B cell (primary cell): Measurements from ENCODE around the gene RRAS. TPM values are rescaled to one million over a fixed set of nuclear protein-coding genes. Genes with fewer than 3 reads are reported as not detected.

Source experiments
- ATAC-seq: fragments of 200-7000 bp; cut with Tn5 transposase; one replicate; pipeline ENCODE4 v1.10.0; 2021; ENCODE audit warnings: low read depth, mild to moderate bottlenecking, moderate number of reproducible peaks, moderate library complexity
- CTCF ChIA-PET: fragments of 350-600 bp; sonication (Branson Sonifier 250); formaldehyde crosslinking; loops from one replicate; lab custom pipeline; 2021; ENCODE audit warnings: antibody characterized with exemption, inconsistent platforms; lab: Charles Lee
- POLR2A ChIA-PET: fragments of 350-600 bp; sonication (Branson Sonifier 250); formaldehyde crosslinking; loops from one replicate; lab custom pipeline; 2021; ENCODE audit warnings: antibody characterized with exemption; lab: Charles Lee
- DNase-seq: peaks from one replicate; pipeline ENCODE4 v3.0.0; 2013
- H2AFZ ChIP-seq: 2 replicates; pipeline ENCODE4 v1.6.1; 2012; ENCODE audit warnings: mild to moderate bottlenecking, low read depth, low read length; ENCODE audit not compliant: insufficient read depth, poor library complexity, severe bottlenecking
- H3K27ac ChIP-seq, 2 donors: 1 replicate in 1 of 2; 2 replicates in 1 of 2; pipeline ENCODE4 v1.5.1; 2012 to 2013; ENCODE audit warnings: low read length in 2 of 2, mild to moderate bottlenecking in 2 of 2, moderate library complexity in 1 of 2
- H3K27me3 ChIP-seq, 4 experiments: fragments of 200-600 bp in 1 of 4; sonication (generic) in 1 of 4; replicated peaks in 1 of 4; 1 replicate in 2 of 4; 2 replicates in 2 of 4; pipeline versions ENCODE4 v1.6.1 to v1.7.0; 2013 to 2016; ENCODE audit warnings: low read length in 3 of 4, mild to moderate bottlenecking in 2 of 4, mixed read lengths in 1 of 4, moderate library complexity in 1 of 4; ENCODE audit not compliant: insufficient read depth in 4 of 4, control insufficient read depth in 3 of 4; ENCODE audit errors: control extremely low read depth in 1 of 4
- H3K36me3 ChIP-seq, 2 experiments: replicated peaks in 1 of 2; 1 replicate in 1 of 2; 2 replicates in 1 of 2; pipeline versions ENCODE4 v1.6.1 to v1.7.1; 2013; ENCODE audit warnings: low read length in 1 of 2; ENCODE audit not compliant: insufficient read depth in 2 of 2, control insufficient read depth in 1 of 2; ENCODE audit errors: control extremely low read depth in 1 of 2, extremely low read depth in 1 of 2
- H3K4me1 ChIP-seq, 2 donors: fragments of 200-600 bp in 1 of 2; sonication (generic) in 1 of 2; 1 replicate in 1 of 2; 2 replicates in 1 of 2; pipeline versions ENCODE4 v1.5.1 to v1.6.1; 2013 to 2017; ENCODE audit warnings: low read length in 2 of 2; ENCODE audit not compliant: control insufficient read depth in 2 of 2, insufficient read depth in 2 of 2
- H3K4me2 ChIP-seq: replicated peaks from 2 replicates; pipeline ENCODE3; 2012; ENCODE audit warnings: mild to moderate bottlenecking, low read depth, low read length; ENCODE audit not compliant: poor library complexity, severe bottlenecking
- H3K4me3 ChIP-seq, 5 experiments: fragments of 200-600 bp in 1 of 5; sonication (generic) in 1 of 5; 1 replicate in 3 of 5; 2 replicates in 2 of 5; pipeline versions ENCODE4 v1.5.1 to v1.7.0; 2011 to 2016; ENCODE audit warnings: low read length in 4 of 5, mild to moderate bottlenecking in 4 of 5, low read depth in 2 of 5, control low read depth in 1 of 5, moderate library complexity in 1 of 5; ENCODE audit not compliant: insufficient read depth in 1 of 5; ENCODE audit errors: control extremely low read depth in 1 of 5, extremely low read depth in 1 of 5
- H3K79me2 ChIP-seq: fragments of 200-600 bp; sonication (generic); one replicate; pipeline ENCODE4 v1.6.0; 2016; ENCODE audit warnings: low read length; ENCODE audit not compliant: control insufficient read depth, insufficient read depth
- H3K9ac ChIP-seq: fragments of 200-600 bp; sonication (generic); 2 replicates; pipeline ENCODE4 v1.6.1; 2017; ENCODE audit warnings: mild to moderate bottlenecking, low read length, moderate library complexity
- H3K9me3 ChIP-seq, 3 donors: one replicate each; pipeline versions ENCODE4 v1.6.1 to v1.7.1; 2013; ENCODE audit warnings: low read length in 2 of 3; ENCODE audit not compliant: control insufficient read depth in 2 of 3, insufficient read depth in 1 of 3; ENCODE audit errors: control extremely low read depth in 1 of 3
- H4K20me1 ChIP-seq: 2 replicates; pipeline ENCODE4 v1.6.0; 2012; ENCODE audit warnings: mild to moderate bottlenecking, low read length; ENCODE audit not compliant: insufficient read depth, control insufficient read depth, poor library complexity, severe bottlenecking
- H3K27ac Mint-ChIP-seq: one replicate; pipeline ENCODE4 v1.8.0; 2021; ENCODE audit warnings: mixed read lengths
- H3K27me3 Mint-ChIP-seq: one replicate; pipeline ENCODE4 v1.8.0; 2021; ENCODE audit warnings: mixed read lengths
- H3K4me1 Mint-ChIP-seq: one replicate; pipeline ENCODE4 v1.8.0; 2021; ENCODE audit warnings: mixed read lengths
- H3K4me3 Mint-ChIP-seq: one replicate; pipeline ENCODE4 v1.8.0; 2021; ENCODE audit warnings: mixed read lengths
- H3K9me3 Mint-ChIP-seq: one replicate; pipeline ENCODE4 v1.8.0; 2022; ENCODE audit warnings: mixed read lengths; ENCODE audit not compliant: insufficient read depth
- CTCF ChIP-seq: fragments of 200-600 bp; IDR thresholded peaks from one replicate; pipeline ENCODE4 v1.8.0; 2022; ENCODE audit warnings: antibody characterized with exemption, mild to moderate bottlenecking
- EZH2 ChIP-seq: IDR thresholded peaks from 2 replicates; pipeline ENCODE4 v1.6.1; 2012; ENCODE audit warnings: borderline replicate concordance, low read depth, mild to moderate bottlenecking, moderate library complexity, low read length; ENCODE audit not compliant: insufficient read depth, poor library complexity, severe bottlenecking
- WGBS: methylation state at CpG from one replicate; pipeline ENCODE4 v1.1.5; 2013; ENCODE audit warnings: missing lambda C conversion rate; ENCODE audit not compliant: insufficient coverage; 5-methylcytosine and 5-hydroxymethylcytosine counted together
- intact Hi-C: fragments of 100-400 bp; cut with micrococcal nuclease; formaldehyde crosslinking; loops from one replicate; pipeline ENCODE4 v1.10.0; 2022
- polyA plus RNA-seq: library from polyadenylated mRNA; depleted of rRNA; stranded (reverse); fragments of >200 nt; gene quantifications from 2 replicates; pipeline ENCODE4 v1.2.3, GENCODE V29; 2012
- total RNA-seq, 2 donors: library from RNA; stranded (reverse); fragments of 120-200 nt in 1 of 2; gene quantifications; 1 replicate in 1 of 2; 2 replicates in 1 of 2; pipeline versions ENCODE4 v1.2.3 to v1.2.4, GENCODE V29; 2013 to 2022

The RRAS gene
- total and polyA plus RNA-seq, 2 donors (not counting 1 experiment from before 2014, with no cell fraction given): 5.6 to 21.0 TPM

- H3K79me2 ChIP-seq: peaks cover 95% of the 10 kb centered on the region
- no peaks in the 10 kb centered on the region for H3K27me3 Mint-ChIP-seq
- H3K9ac ChIP-seq: no peak overlapping the region
- no peaks in the 10 kb centered on the region for H3K27me3 ChIP-seq
- ChIA-PET CTCF (no interaction called here), POLR2A (interaction anchor here (0.6 kb wide), 1 partner anchor 43 kb away, joined by 8 read pairs; the partner anchor contains the start of gene RRAS)
- no peak overlapping the region for H3K27ac ChIP-seq
- TF ChIP-seq EZH2: no peak
- TF ChIP-seq CTCF: no peak
- no peak overlapping the region for H3K27ac Mint-ChIP-seq
- H3K4me2 ChIP-seq: no peak overlapping the region
- WGBS: 96% methylated on average over 11 of the region's 15 CpGs
- H3K4me1 ChIP-seq: peaks cover 16 to 21% of the 10 kb centered on the region in 2 donors
- peaks cover 22% of the 10 kb centered on the region for H3K4me1 Mint-ChIP-seq
- H2AFZ ChIP-seq: no peak overlapping the region
- no peak for DNase-seq
- no peaks in the 10 kb centered on the region for H3K9me3 Mint-ChIP-seq
- no peak overlapping the region for H3K4me3 ChIP-seq
- H4K20me1 ChIP-seq: peaks cover 96% of the 10 kb centered on the region
- no peak for ATAC-seq
- H3K4me3 Mint-ChIP-seq: no peak overlapping the region
- peaks cover 0 to 40% of the 10 kb centered on the region in 2 experiments for H3K36me3 ChIP-seq
- intact Hi-C loops: no loop called here
- no peaks in the 10 kb centered on the region for H3K9me3 ChIP-seq
Measured at GRCh38 chr19:49596407-49596806, 43.5 kb downstream of the RRAS start.

- no peak overlapping the region for H3K9ac ChIP-seq
- H2AFZ ChIP-seq: no peak overlapping the region
- no peak overlapping the region for H3K4me2 ChIP-seq
- H3K4me3 ChIP-seq: no peak overlapping the region
- Mint-ChIP-seq H3K4me3 (no peak overlapping the region), H3K27me3 (no peaks in the 10 kb centered on the region), H3K27ac (no peak overlapping the region), H3K9me3 (no peaks in the 10 kb centered on the region), H3K4me1 (peaks cover 22% of the 10 kb centered on the region)
- H3K27ac ChIP-seq: no peak overlapping the region
- ChIA-PET POLR2A (interaction anchor here (0.8 kb wide), 1 partner anchor 46 kb away, joined by 3 read pairs; the partner anchor contains the start of gene SCAF1), CTCF (interaction anchor here (0.6 kb wide), 1 partner anchor 13 kb away, joined by 3 read pairs; no protein-coding TSS in a partner anchor)
- peaks cover 16 to 21% of the 10 kb centered on the region in 2 donors for H3K4me1 ChIP-seq
- H3K79me2 ChIP-seq: peaks cover 90% of the 10 kb centered on the region
- ATAC-seq (no peak), DNase-seq (no peak)
- WGBS: 96% methylated on average over 29 of the region's 32 CpGs
- H3K9me3 ChIP-seq: no peaks in the 10 kb centered on the region
- TF ChIP-seq EZH2 (no peak), CTCF (no peak)
- intact Hi-C loops: no loop called here
- peaks cover 0 to 38% of the 10 kb centered on the region in 2 experiments for H3K36me3 ChIP-seq
- H3K27me3 ChIP-seq: no peaks in the 10 kb centered on the region
- peaks cover 91% of the 10 kb centered on the region for H4K20me1 ChIP-seq
Measured at GRCh38 chr19:49595819-49596404, 44.0 kb downstream of the RRAS start.
